Pancreas (tissue), 10 donors: ENCODE measurements around the gene TUBA1B. TPM values are rescaled to one million over a fixed set of nuclear protein-coding genes. Genes with fewer than 3 reads are reported as not detected.
A peak's percentile ranks its signal among the peaks of the same experiment; 100 is the strongest.

Source experiments
- ATAC-seq, 4 donors: fragments of 200-7000 bp; cut with Tn5 transposase; one replicate each; pipeline versions ENCODE4 v1.8.0 to v1.9.1; 2020; ENCODE audit warnings: mild to moderate bottlenecking in 4 of 4, moderate library complexity in 4 of 4
- DNase-seq, 6 donors: peaks; one replicate each; pipeline ENCODE4 v3.0.0-alpha.2; 2020
- FAIRE-seq: peaks from 2 replicates; lab custom pipeline; 2012; peaks lifted over from hg19 to GRCh38; lab: Jason Lieb, UNC
- H3K27ac ChIP-seq, 4 donors: fragments of 200-600 bp; sonication (generic); 1 replicate in 3 of 4; 2 replicates in 1 of 4; pipeline versions ENCODE4 v1.5.0 to v1.8.0; 2020
- H3K27me3 ChIP-seq, 4 donors: fragments of 200-600 bp; one replicate each; pipeline ENCODE4 v1.8.0; 2021
- H3K36me3 ChIP-seq, 3 donors: fragments of 200-600 bp; sonication (generic) in 1 of 3; one replicate each; pipeline versions ENCODE4 v1.5.0 to v1.8.0; 2020 to 2021
- H3K4me1 ChIP-seq, 3 donors: fragments of 200-600 bp; one replicate each; pipeline ENCODE4 v1.8.0; 2021
- H3K4me3 ChIP-seq, 4 donors: fragments of 200-600 bp; sonication (generic) in 2 of 4; one replicate each; pipeline versions ENCODE4 v1.5.0 to v1.8.0; 2020 to 2021
- H3K9me3 ChIP-seq, 4 donors: fragments of 200-600 bp; one replicate each; pipeline ENCODE4 v1.8.0; 2021
- CTCF ChIP-seq, 4 donors: fragments of 200-600 bp; sonication (generic) in 3 of 4; IDR thresholded peaks; one replicate each; pipeline versions ENCODE4 v1.5.0 to v1.8.0; 2021; ENCODE audit warnings: antibody characterized with exemption in 4 of 4
- WGBS, 2 donors: extraction: QIAGEN DNeasy Blood & Tissue Kit; methylation state at CpG; one replicate each; pipeline ENCODE4 v1.1.7; 2013; 5-methylcytosine and 5-hydroxymethylcytosine counted together
- intact Hi-C, 3 donors: fragments of 100-400 bp; cut with DNase I; formaldehyde crosslinking; loops; one replicate each; pipeline versions ENCODE4 v1.11.1 to v1.14.2; 2022
- polyA plus RNA-seq, 2 donors: library from polyadenylated mRNA; stranded (reverse); fragments of 200-250 nt; gene quantifications; one replicate each; pipeline ENCODE4 v1.2.3, GENCODE V29; 2013
- total RNA-seq, 6 donors: library from RNA; stranded (reverse); fragmentation: NEBNext Ultra II Directional in 4 of 6; extraction: Animal tissue kit (Norgen Biotek cat#: 25700) in 4 of 6; gene quantifications; one replicate each; pipeline versions ENCODE4 v1.2.1 to v1.2.4, GENCODE V29; 2021 to 2023
- donor health status: healthy with polysubstance abuse.
- donor health status: DM: no; HTN: no; CAD: no; lungs with moderate emphysema.
- donor health status: DM: no; HTN: no; CAD: no.
- donor health status: control.
- donor health status: control.
- donor health status: Bipolar disorder and iron deficiency.
- donor health status: DM: yes; HTN: yes; CAD: no.
- donor health status: DM: no; HTN: no; CAD: no.
- donor health status: DM: no; HTN: no; CAD: no.
- donor health status: DM: yes; HTN: yes; CAD: no.

Gene TUBA1B
- total and polyA plus RNA-seq, 8 donors: 43.1 to 214 (median 109) TPM

- ATAC-seq (no peak), FAIRE-seq (no peak), DNase-seq (no peak)
- H3K27ac ChIP-seq: peak overlapping the region; percentile 83 to 96 (median 90)
- no peaks in the 10 kb centered on the region for H3K36me3 ChIP-seq
- no peaks in the 10 kb centered on the region for H3K27me3 ChIP-seq
- no peak for TF ChIP-seq CTCF (IDR thresholded peaks at IDR 0.05)
- H3K9me3 ChIP-seq: no peaks in the 10 kb centered on the region
- 34 to 36% methylated on average over 6 of the region's 6 CpGs for WGBS, 2 donors
- intact Hi-C loops: no loop called here
- H3K4me1 ChIP-seq: peaks cover 8 to 16% (median 11%) of the 10 kb centered on the region in 3 donors
- peak overlapping the region in 3 of 4 donors; percentile 84 to 95 (median 88) for H3K4me3 ChIP-seq
These were observed 20.0 kb downstream of the TUBA1B start for GRCh38 chr12:49111206-49111605.

DNA sequence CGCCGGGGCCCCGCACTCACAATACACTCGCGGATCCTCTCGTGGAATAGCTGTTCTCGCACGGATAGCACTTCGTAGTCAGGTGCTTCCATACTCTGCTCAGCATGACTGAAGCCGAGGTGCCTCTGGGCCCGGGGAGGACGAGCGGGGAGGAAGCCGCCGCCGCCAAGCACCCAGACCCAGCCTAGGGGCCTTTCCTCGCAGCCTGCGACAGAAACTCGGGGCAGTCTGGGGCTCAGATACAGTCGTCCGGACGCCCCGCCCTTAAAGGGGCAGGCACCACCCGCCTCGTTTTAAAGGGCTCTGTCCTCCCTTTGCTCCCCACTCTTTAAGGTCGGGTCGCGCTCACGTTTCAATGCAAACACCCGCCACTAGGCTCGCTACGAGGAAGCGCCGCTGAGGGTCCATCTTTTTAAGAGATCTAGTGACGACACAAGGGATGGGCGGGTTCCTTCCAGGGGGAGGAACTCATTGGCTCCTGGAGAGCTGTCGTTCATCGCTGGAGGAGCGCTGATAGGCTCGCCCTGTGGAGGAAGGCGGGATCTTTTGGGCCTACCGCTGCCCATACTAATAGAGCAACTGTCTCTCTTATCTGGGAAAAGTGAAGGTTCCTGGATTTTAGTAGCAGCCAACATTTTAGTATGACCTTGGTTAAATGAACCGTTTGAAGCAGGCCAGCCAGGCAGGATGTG lies 20.6 kb downstream of the TUBA1B start, which contains the start of gene LMBR1L:
LMBR1L (minus strand) TSS at position 384 of the 692 bp plus-strand sequence; CDS start at position 92, 292 bp downstream.
- Histone ChIP-seq H3K4me3 (peak within 1 kb of the TSS; percentile 82 to 95 (median 86)), H3K9me3 (no peaks in the 10 kb centered on the region), H3K27me3 (no peaks in the 10 kb centered on the region), H3K4me1 (peaks cover 8 to 16% (median 11%) of the 10 kb centered on the region in 3 donors), H3K27ac (peak within 1 kb of the TSS; percentile 83 to 96 (median 90)), H3K36me3 (no peaks in the 10 kb centered on the region)
- WGBS, 2 donors: 0% methylated on average over 43 of the region's 43 CpGs
- TF ChIP-seq CTCF (IDR thresholded peaks at IDR 0.05): peak; percentile 13 to 46 (median 29)
- ATAC-seq (peak; percentile 96 to 98 (median 97)), DNase-seq (peak; percentile 88 to 96 (median 94)), FAIRE-seq (peak; percentile 97)
- intact Hi-C loops: no loop called here

DNA sequence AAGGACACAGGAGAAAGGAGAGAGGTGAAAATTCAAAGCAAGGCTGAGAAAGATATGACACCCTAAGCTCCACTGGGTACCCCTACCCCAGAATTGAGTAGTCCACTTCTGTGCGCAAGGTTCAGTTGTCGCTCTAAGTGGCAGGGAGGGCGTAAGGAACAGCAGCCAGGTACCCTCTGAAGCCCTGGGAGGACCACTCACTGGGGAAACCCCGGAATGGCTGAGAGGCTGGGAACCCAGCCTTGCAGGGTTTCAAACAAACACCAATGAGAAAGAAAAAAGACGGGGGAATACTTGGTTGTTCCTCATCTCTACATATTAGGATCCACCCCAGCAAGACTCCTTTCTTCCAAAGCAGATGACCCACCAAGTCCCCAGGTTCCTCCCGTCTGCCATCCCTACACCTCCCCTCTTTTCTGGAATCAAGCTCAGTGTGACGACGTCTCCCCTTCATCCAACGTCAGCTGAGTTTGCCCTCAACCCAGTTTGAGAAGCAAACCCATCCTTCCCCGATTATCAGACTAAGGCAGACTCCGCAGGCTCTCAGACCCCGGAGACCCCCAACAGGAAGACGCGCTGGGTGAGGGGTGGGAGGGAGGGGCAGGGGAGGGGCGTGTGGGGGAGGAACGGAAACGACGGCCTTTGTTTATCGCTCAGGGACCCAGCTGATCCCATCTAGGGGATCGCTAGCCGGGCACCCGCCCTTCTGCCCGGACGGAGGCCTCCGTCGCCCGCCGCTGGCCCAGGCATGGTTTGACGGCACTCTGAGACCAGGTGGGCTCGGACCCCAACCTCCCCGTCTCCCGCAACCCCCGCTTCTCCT lies 21.3 kb downstream of the TUBA1B start:
- intact Hi-C loops: no loop called here
- TF ChIP-seq CTCF (IDR thresholded peaks at IDR 0.05): no peak
- Histone ChIP-seq H3K4me1 (peaks cover 8 to 16% (median 11%) of the 10 kb centered on the region in 3 donors), H3K9me3 (no peaks in the 10 kb centered on the region), H3K27ac (peak overlapping the region; percentile 83 to 96 (median 90)), H3K27me3 (no peaks in the 10 kb centered on the region), H3K4me3 (peak overlapping the region; percentile 82 to 95 (median 86)), H3K36me3 (no peaks in the 10 kb centered on the region)
- ATAC-seq (peak; percentile 24 to 49 (median 32)), FAIRE-seq (no peak), DNase-seq (no peak)
- WGBS, 2 donors: 5 to 7% methylated on average over 31 to 33 of the region's 33 CpGs

- Histone ChIP-seq H3K27me3 (no peaks in the 10 kb centered on the region), H3K27ac (peak overlapping the region in 3 of 4 donors; percentile 6 to 96 (median 94)), H3K36me3 (peaks cover 0 to 5% (median 3%) of the 10 kb centered on the region in 3 donors), H3K4me1 (peaks cover 8 to 16% (median 11%) of the 10 kb centered on the region in 3 donors), H3K4me3 (peak overlapping the region in 2 of 4 donors; percentile 84 to 88), H3K9me3 (no peaks in the 10 kb centered on the region)
- peak in 4 of 6 donors; percentile 31 to 56 (median 46) for DNase-seq
- intact Hi-C loops: no loop called here
- WGBS, 2 donors: 16 to 19% methylated on average over 4 of the region's 4 CpGs
- no peak for FAIRE-seq
- no peak for TF ChIP-seq CTCF (IDR thresholded peaks at IDR 0.05)
- ATAC-seq: peak; percentile 19 to 33 (median 25)
These were observed 22.2 kb downstream of the TUBA1B start for GRCh38 chr12:49108958-49109404.
